B cell (primary cell): Measurements from ENCODE around the gene ANO2. TPM values are rescaled to one million over a fixed set of nuclear protein-coding genes. Genes with fewer than 3 reads are reported as not detected.

Experiments
- ATAC-seq: fragments of 200-7000 bp; cut with Tn5 transposase; one replicate; pipeline ENCODE4 v1.10.0; 2021; ENCODE audit warnings: low read depth, mild to moderate bottlenecking, moderate number of reproducible peaks, moderate library complexity
- CTCF ChIA-PET: fragments of 350-600 bp; sonication (Branson Sonifier 250); formaldehyde crosslinking; loops from one replicate; lab custom pipeline; 2021; ENCODE audit warnings: antibody characterized with exemption, inconsistent platforms; lab: Charles Lee
- POLR2A ChIA-PET: fragments of 350-600 bp; sonication (Branson Sonifier 250); formaldehyde crosslinking; loops from one replicate; lab custom pipeline; 2021; ENCODE audit warnings: antibody characterized with exemption; lab: Charles Lee
- DNase-seq: peaks from one replicate; pipeline ENCODE4 v3.0.0; 2013
- H2AFZ ChIP-seq: 2 replicates; pipeline ENCODE4 v1.6.1; 2012; ENCODE audit warnings: mild to moderate bottlenecking, low read depth, low read length; ENCODE audit not compliant: insufficient read depth, poor library complexity, severe bottlenecking
- H3K27ac ChIP-seq, 2 donors: 1 replicate in 1 of 2; 2 replicates in 1 of 2; pipeline ENCODE4 v1.5.1; 2012 to 2013; ENCODE audit warnings: low read length in 2 of 2, mild to moderate bottlenecking in 2 of 2, moderate library complexity in 1 of 2
- H3K27me3 ChIP-seq, 4 experiments: fragments of 200-600 bp in 1 of 4; sonication (generic) in 1 of 4; replicated peaks in 1 of 4; 1 replicate in 2 of 4; 2 replicates in 2 of 4; pipeline versions ENCODE4 v1.6.1 to v1.7.0; 2013 to 2016; ENCODE audit warnings: low read length in 3 of 4, mild to moderate bottlenecking in 2 of 4, mixed read lengths in 1 of 4, moderate library complexity in 1 of 4; ENCODE audit not compliant: insufficient read depth in 4 of 4, control insufficient read depth in 3 of 4; ENCODE audit errors: control extremely low read depth in 1 of 4
- H3K36me3 ChIP-seq, 2 experiments: replicated peaks in 1 of 2; 1 replicate in 1 of 2; 2 replicates in 1 of 2; pipeline versions ENCODE4 v1.6.1 to v1.7.1; 2013; ENCODE audit warnings: low read length in 1 of 2; ENCODE audit not compliant: insufficient read depth in 2 of 2, control insufficient read depth in 1 of 2; ENCODE audit errors: control extremely low read depth in 1 of 2, extremely low read depth in 1 of 2
- H3K4me1 ChIP-seq, 2 donors: fragments of 200-600 bp in 1 of 2; sonication (generic) in 1 of 2; 1 replicate in 1 of 2; 2 replicates in 1 of 2; pipeline versions ENCODE4 v1.5.1 to v1.6.1; 2013 to 2017; ENCODE audit warnings: low read length in 2 of 2; ENCODE audit not compliant: control insufficient read depth in 2 of 2, insufficient read depth in 2 of 2
- H3K4me2 ChIP-seq: replicated peaks from 2 replicates; pipeline ENCODE3; 2012; ENCODE audit warnings: mild to moderate bottlenecking, low read depth, low read length; ENCODE audit not compliant: poor library complexity, severe bottlenecking
- H3K4me3 ChIP-seq, 5 experiments: fragments of 200-600 bp in 1 of 5; sonication (generic) in 1 of 5; 1 replicate in 3 of 5; 2 replicates in 2 of 5; pipeline versions ENCODE4 v1.5.1 to v1.7.0; 2011 to 2016; ENCODE audit warnings: low read length in 4 of 5, mild to moderate bottlenecking in 4 of 5, low read depth in 2 of 5, control low read depth in 1 of 5, moderate library complexity in 1 of 5; ENCODE audit not compliant: insufficient read depth in 1 of 5; ENCODE audit errors: control extremely low read depth in 1 of 5, extremely low read depth in 1 of 5
- H3K79me2 ChIP-seq: fragments of 200-600 bp; sonication (generic); one replicate; pipeline ENCODE4 v1.6.0; 2016; ENCODE audit warnings: low read length; ENCODE audit not compliant: control insufficient read depth, insufficient read depth
- H3K9ac ChIP-seq: fragments of 200-600 bp; sonication (generic); 2 replicates; pipeline ENCODE4 v1.6.1; 2017; ENCODE audit warnings: mild to moderate bottlenecking, low read length, moderate library complexity
- H3K9me3 ChIP-seq, 3 donors: one replicate each; pipeline versions ENCODE4 v1.6.1 to v1.7.1; 2013; ENCODE audit warnings: low read length in 2 of 3; ENCODE audit not compliant: control insufficient read depth in 2 of 3, insufficient read depth in 1 of 3; ENCODE audit errors: control extremely low read depth in 1 of 3
- H4K20me1 ChIP-seq: 2 replicates; pipeline ENCODE4 v1.6.0; 2012; ENCODE audit warnings: mild to moderate bottlenecking, low read length; ENCODE audit not compliant: insufficient read depth, control insufficient read depth, poor library complexity, severe bottlenecking
- H3K27ac Mint-ChIP-seq: one replicate; pipeline ENCODE4 v1.8.0; 2021; ENCODE audit warnings: mixed read lengths
- H3K27me3 Mint-ChIP-seq: one replicate; pipeline ENCODE4 v1.8.0; 2021; ENCODE audit warnings: mixed read lengths
- H3K4me1 Mint-ChIP-seq: one replicate; pipeline ENCODE4 v1.8.0; 2021; ENCODE audit warnings: mixed read lengths
- H3K4me3 Mint-ChIP-seq: one replicate; pipeline ENCODE4 v1.8.0; 2021; ENCODE audit warnings: mixed read lengths
- H3K9me3 Mint-ChIP-seq: one replicate; pipeline ENCODE4 v1.8.0; 2022; ENCODE audit warnings: mixed read lengths; ENCODE audit not compliant: insufficient read depth
- EZH2 ChIP-seq: IDR thresholded peaks from 2 replicates; pipeline ENCODE4 v1.6.1; 2012; ENCODE audit warnings: borderline replicate concordance, low read depth, mild to moderate bottlenecking, moderate library complexity, low read length; ENCODE audit not compliant: insufficient read depth, poor library complexity, severe bottlenecking
- WGBS: methylation state at CpG from one replicate; pipeline ENCODE4 v1.1.5; 2013; ENCODE audit warnings: missing lambda C conversion rate; ENCODE audit not compliant: insufficient coverage; 5-methylcytosine and 5-hydroxymethylcytosine counted together
- intact Hi-C: fragments of 100-400 bp; cut with micrococcal nuclease; formaldehyde crosslinking; loops from one replicate; pipeline ENCODE4 v1.10.0; 2022
- polyA plus RNA-seq: library from polyadenylated mRNA; depleted of rRNA; stranded (reverse); fragments of >200 nt; gene quantifications from 2 replicates; pipeline ENCODE4 v1.2.3, GENCODE V29; 2012
- total RNA-seq, 2 donors: library from RNA; stranded (reverse); fragments of 120-200 nt in 1 of 2; gene quantifications; 1 replicate in 1 of 2; 2 replicates in 1 of 2; pipeline versions ENCODE4 v1.2.3 to v1.2.4, GENCODE V29; 2013 to 2022
- TF ChIP-seq, protein P1 (sequence below): fragments of 200-600 bp; IDR thresholded peaks from one replicate; pipeline ENCODE4 v1.8.0; 2022; ENCODE audit warnings: antibody characterized with exemption, mild to moderate bottlenecking

The ANO2 gene
- total and polyA plus RNA-seq, 2 donors (not counting 1 experiment from before 2014, with no cell fraction given), result not detected

DNA sequence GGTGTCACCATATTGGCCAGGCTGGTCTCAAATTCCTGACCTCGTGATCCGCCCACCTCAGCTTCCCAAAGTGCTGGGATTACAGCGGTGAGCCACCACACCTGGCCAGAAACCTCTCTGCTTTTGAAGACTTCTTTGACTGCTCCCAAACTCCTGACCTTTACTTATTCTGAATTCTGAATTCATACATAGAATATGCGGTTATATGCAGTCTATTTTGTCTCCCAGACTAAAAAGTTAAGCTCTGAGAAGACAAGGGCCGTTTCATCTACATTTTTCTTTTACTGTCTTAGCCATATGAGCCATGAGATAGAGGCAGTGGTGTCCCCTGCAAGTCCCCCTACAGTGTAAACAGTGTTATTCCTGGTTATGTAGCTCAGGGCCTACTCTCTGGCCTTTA is 333.9 kb downstream of the ANO2 start:
- Histone ChIP-seq H3K4me2 (no peak overlapping the region), H3K27ac (no peak overlapping the region), H4K20me1 (no peaks in the 10 kb centered on the region), H2AFZ (no peak overlapping the region), H3K4me3 (no peak overlapping the region), H3K4me1 (no peaks in the 10 kb centered on the region), H3K79me2 (no peaks in the 10 kb centered on the region), H3K36me3 (no peaks in the 10 kb centered on the region), H3K27me3 (no peaks in the 10 kb centered on the region), H3K9ac (no peak overlapping the region), H3K9me3 (no peaks in the 10 kb centered on the region)
- peaks cover 3% of the 10 kb centered on the region for H3K27me3 Mint-ChIP-seq
- no peak overlapping the region for H3K4me3 Mint-ChIP-seq
- intact Hi-C loops, result no loop called here
- ChIA-PET POLR2A (no interaction called here), CTCF (no interaction called here)
- 92% methylated on average over 2 of the region's 5 CpGs for WGBS
- H3K27ac Mint-ChIP-seq, result no peak overlapping the region
- TF ChIP-seq, protein P1, sequence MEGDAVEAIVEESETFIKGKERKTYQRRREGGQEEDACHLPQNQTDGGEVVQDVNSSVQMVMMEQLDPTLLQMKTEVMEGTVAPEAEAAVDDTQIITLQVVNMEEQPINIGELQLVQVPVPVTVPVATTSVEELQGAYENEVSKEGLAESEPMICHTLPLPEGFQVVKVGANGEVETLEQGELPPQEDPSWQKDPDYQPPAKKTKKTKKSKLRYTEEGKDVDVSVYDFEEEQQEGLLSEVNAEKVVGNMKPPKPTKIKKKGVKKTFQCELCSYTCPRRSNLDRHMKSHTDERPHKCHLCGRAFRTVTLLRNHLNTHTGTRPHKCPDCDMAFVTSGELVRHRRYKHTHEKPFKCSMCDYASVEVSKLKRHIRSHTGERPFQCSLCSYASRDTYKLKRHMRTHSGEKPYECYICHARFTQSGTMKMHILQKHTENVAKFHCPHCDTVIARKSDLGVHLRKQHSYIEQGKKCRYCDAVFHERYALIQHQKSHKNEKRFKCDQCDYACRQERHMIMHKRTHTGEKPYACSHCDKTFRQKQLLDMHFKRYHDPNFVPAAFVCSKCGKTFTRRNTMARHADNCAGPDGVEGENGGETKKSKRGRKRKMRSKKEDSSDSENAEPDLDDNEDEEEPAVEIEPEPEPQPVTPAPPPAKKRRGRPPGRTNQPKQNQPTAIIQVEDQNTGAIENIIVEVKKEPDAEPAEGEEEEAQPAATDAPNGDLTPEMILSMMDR, result no peak
- TF ChIP-seq EZH2, result no peak
- ATAC-seq, result no peak
- no peak for DNase-seq
- no peaks in the 10 kb centered on the region for H3K9me3 Mint-ChIP-seq
- no peaks in the 10 kb centered on the region for H3K4me1 Mint-ChIP-seq

DNA sequence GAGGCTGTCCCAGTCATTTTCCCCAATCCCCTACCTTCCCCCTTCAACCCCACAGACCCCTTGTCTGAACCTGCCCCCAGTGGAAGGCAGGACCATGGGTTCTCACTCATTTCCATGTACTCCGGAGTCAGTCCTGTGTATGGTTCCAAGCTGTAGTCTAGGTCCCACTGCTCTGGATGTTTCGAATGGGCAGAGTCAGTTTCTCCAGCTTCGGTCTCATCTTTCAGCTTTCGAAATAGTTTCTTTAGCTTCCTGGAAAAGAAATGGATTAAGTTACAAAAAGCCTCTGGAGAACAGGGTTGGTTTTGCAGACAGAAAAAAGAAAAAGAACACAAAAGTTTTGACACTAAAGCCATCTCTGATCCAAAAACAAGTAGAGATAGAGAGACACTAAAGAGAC is 345.7 kb downstream of the ANO2 start:
- peaks cover 26% of the 10 kb centered on the region for H3K27me3 Mint-ChIP-seq
- no peaks in the 10 kb centered on the region for H3K4me1 Mint-ChIP-seq
- ATAC-seq (no peak), DNase-seq (no peak)
- Histone ChIP-seq H2AFZ (no peak overlapping the region), H3K9me3 (no peaks in the 10 kb centered on the region), H3K9ac (no peak overlapping the region), H3K27me3 (peaks cover 0 to 5% (median 0%) of the 10 kb centered on the region in 4 experiments), H3K79me2 (no peaks in the 10 kb centered on the region), H3K4me1 (no peaks in the 10 kb centered on the region), H3K36me3 (no peaks in the 10 kb centered on the region), H3K4me3 (no peak overlapping the region), H4K20me1 (no peaks in the 10 kb centered on the region), H3K27ac (no peak overlapping the region), H3K4me2 (no peak overlapping the region)
- ChIA-PET POLR2A (no interaction called here), CTCF (no interaction called here)
- no peak overlapping the region for H3K27ac Mint-ChIP-seq
- WGBS, result 92% methylated on average over 4 of the region's 4 CpGs
- intact Hi-C loops, result no loop called here
- no peak for TF ChIP-seq EZH2
- no peak overlapping the region for H3K4me3 Mint-ChIP-seq
- no peaks in the 10 kb centered on the region for H3K9me3 Mint-ChIP-seq
